Measurements from ENCODE around the gene JAKMIP3.

JAKMIP3 gene

GRCh38 chr10:132114953-132115520 lies 49.3 kb downstream of the JAKMIP3 start:
- no peak for TF ChIP-seq CTCF (IDR thresholded peaks at IDR 0.05; ENCODE audit: poor library complexity, severe bottlenecking)

More at GRCh38 chr10:132114953-132115520, 49.3 kb downstream of the JAKMIP3 start:
- Histone ChIP-seq H3K9me3 (ENCODE audit: severe bottlenecking) (no peaks in the 10 kb centered on the region), H3K27me3 (ENCODE audit: insufficient read depth, poor library complexity, severe bottlenecking) (peaks cover 27% of the 10 kb centered on the region), H3K4me1 (ENCODE audit: insufficient read depth, poor library complexity, severe bottlenecking) (no peaks in the 10 kb centered on the region), H3K4me3 (ENCODE audit: severe bottlenecking) (no peak overlapping the region), H3K27ac (ENCODE audit: poor library complexity, severe bottlenecking) (no peak overlapping the region), H3K36me3 (ENCODE audit: low read depth) (no peaks in the 10 kb centered on the region)
- ATAC-seq (ENCODE audit: low read depth) (no peak), DNase-seq (ENCODE audit: low spot score) (no peak)

Measured in RWPE2 (cell line).